ENCODE results near the gene PPRC1.

Gene PPRC1

GRCh38 chr10:102195296-102195870, 62.5 kb downstream of the PPRC1 start:
- DNase-seq (ENCODE audit: low read depth) = no peak

- no peak for DNase-seq (ENCODE audit: low read depth)
Measured at GRCh38 chr10:102196893-102197292, 64.1 kb downstream of the PPRC1 start.

- DNase-seq (ENCODE audit: low read depth) = no peak
Measured at GRCh38 chr10:102198027-102198426, 65.2 kb downstream of the PPRC1 start.

Data from stimulated activated CD8-positive, alpha-beta memory T cell treated with anti-CD3 and anti-CD28 coated beads, Interleukin-4, amount 100 ng/mL, for 24 hours (primary cell).